H1 (cell line): ENCODE results near the gene ZNF649. TPM values are rescaled to one million over a fixed set of nuclear protein-coding genes. Genes with fewer than 3 reads are reported as not detected.
A peak's percentile ranks its signal among the peaks of the same experiment; 100 is the strongest.

Experiments
- ATF3 ChIP-seq: IDR thresholded peaks from 2 replicates; pipeline ENCODE4 v1.6.1; 2011; ENCODE audit warnings: low read depth, mild to moderate bottlenecking, low read length; ENCODE audit not compliant: insufficient read depth
- BACH1 ChIP-seq: IDR thresholded peaks from 2 replicates; pipeline ENCODE4 v1.6.1; 2012; ENCODE audit warnings: low read length, improper control_type of control experiment
- CBX5 ChIP-seq: fragments of 300-800, 300-1000 bp; sonication (generic); IDR thresholded peaks from 2 replicates; pipeline ENCODE4 v1.7.1; 2016; ENCODE audit warnings: antibody characterized with exemption, low read length, low read depth
- CHD2 ChIP-seq: IDR thresholded peaks from 2 replicates; pipeline ENCODE4 v1.6.1; 2012; ENCODE audit warnings: low read length, improper control_type of control experiment
- EGR1 ChIP-seq: IDR thresholded peaks from 2 replicates; pipeline ENCODE4 v1.6.1; 2011; ENCODE audit warnings: low read depth, low read length, borderline replicate concordance
- YY1 ChIP-seq: IDR thresholded peaks from 2 replicates; pipeline ENCODE4 v1.6.1; 2011; ENCODE audit warnings: low read depth, mild to moderate bottlenecking, low read length
- polyA plus RNA-seq, 7 experiments: library from polyadenylated mRNA; depleted of rRNA in 3 of 7; stranded (reverse) in 5 of 7; unstranded in 2 of 7; fragments of >200 nt in 5 of 7; fragments of 200-250 nt in 2 of 7; gene quantifications; 1 replicate in 5 of 7; 2 replicates in 1 of 7; 4 replicates in 1 of 7; pipeline versions ENCODE4 v1.2.1 to v1.2.3, GENCODE V29; 2011 to 2013; ENCODE audit warnings: missing spikeins in 2 of 7, mixed read lengths in 2 of 7
- total RNA-seq: library from RNA; stranded (reverse); fragmentation: NEBNext Ultra II Directional; extraction: Animal tissue kit (Norgen Biotek cat#: 25700); gene quantifications from 2 replicates; pipeline ENCODE4 v1.2.1, GENCODE V29; 2021
- TF ChIP-seq, protein P1 (sequence below), 3 experiments: IDR thresholded peaks; 1 replicate in 2 of 3; 2 replicates in 1 of 3; pipeline versions ENCODE4 v1.5.1 to v1.6.1; 2011; ENCODE audit warnings: low read length in 3 of 3, mild to moderate bottlenecking in 3 of 3, inconsistent platforms in 2 of 3, low read depth in 1 of 3, moderate library complexity in 1 of 3; ENCODE audit not compliant: insufficient read depth in 1 of 3; ENCODE audit errors: control extremely low read depth in 1 of 3
- TF ChIP-seq, protein P2 (sequence below): IDR thresholded peaks from 2 replicates; pipeline ENCODE4 v1.6.1; 2012; ENCODE audit warnings: inconsistent platforms

The ZNF649 gene
- total and polyA plus RNA-seq, 2 of the 8 experiments (the other 6 are each of a cell fraction or from before 2014, with no cell fraction given) = 24.7 to 51.7 TPM

GRCh38 chr19:51926784-51927741, 22.2 kb upstream of the ZNF649 start, which contains the start of gene ZNF613 (continued):
- TF ChIP-seq, protein P1, sequence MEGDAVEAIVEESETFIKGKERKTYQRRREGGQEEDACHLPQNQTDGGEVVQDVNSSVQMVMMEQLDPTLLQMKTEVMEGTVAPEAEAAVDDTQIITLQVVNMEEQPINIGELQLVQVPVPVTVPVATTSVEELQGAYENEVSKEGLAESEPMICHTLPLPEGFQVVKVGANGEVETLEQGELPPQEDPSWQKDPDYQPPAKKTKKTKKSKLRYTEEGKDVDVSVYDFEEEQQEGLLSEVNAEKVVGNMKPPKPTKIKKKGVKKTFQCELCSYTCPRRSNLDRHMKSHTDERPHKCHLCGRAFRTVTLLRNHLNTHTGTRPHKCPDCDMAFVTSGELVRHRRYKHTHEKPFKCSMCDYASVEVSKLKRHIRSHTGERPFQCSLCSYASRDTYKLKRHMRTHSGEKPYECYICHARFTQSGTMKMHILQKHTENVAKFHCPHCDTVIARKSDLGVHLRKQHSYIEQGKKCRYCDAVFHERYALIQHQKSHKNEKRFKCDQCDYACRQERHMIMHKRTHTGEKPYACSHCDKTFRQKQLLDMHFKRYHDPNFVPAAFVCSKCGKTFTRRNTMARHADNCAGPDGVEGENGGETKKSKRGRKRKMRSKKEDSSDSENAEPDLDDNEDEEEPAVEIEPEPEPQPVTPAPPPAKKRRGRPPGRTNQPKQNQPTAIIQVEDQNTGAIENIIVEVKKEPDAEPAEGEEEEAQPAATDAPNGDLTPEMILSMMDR (IDR thresholded peaks at IDR 0.05; ENCODE audit: control extremely low read depth in 1 of 3, insufficient read depth in 1 of 3, low read depth in 1 of 3, low read length in 3 of 3) = peak in 1 of 3 experiments; percentile 35; a peak in 1 of 4 replicates
- TF ChIP-seq CHD2 (peak; percentile 59; the same call in 1 of the 2 replicates), BACH1 (no peak; the same call in none of the 2 replicates), ATF3 (no peak), CBX5 (no peak), YY1 (peak; percentile 98), EGR1 (no peak)
- TF ChIP-seq, protein P2, sequence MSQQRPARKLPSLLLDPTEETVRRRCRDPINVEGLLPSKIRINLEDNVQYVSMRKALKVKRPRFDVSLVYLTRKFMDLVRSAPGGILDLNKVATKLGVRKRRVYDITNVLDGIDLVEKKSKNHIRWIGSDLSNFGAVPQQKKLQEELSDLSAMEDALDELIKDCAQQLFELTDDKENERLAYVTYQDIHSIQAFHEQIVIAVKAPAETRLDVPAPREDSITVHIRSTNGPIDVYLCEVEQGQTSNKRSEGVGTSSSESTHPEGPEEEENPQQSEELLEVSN = peak; percentile 93
